Glutamatergic neuron (in vitro differentiated cells): Measurements from ENCODE around the gene PLXND1. TPM values are rescaled to one million over a fixed set of nuclear protein-coding genes. Genes with fewer than 3 reads are reported as not detected.

Experiments
- DNase-seq: peaks from one replicate; pipeline ENCODE4 v3.0.0; 2022
- H3K27ac Mint-ChIP-seq: one replicate; pipeline ENCODE4 v1.8.0; 2020; ENCODE audit warnings: mild to moderate bottlenecking, mixed read lengths, inconsistent platforms; ENCODE audit not compliant: unreplicated experiment
- H3K27me3 Mint-ChIP-seq: one replicate; pipeline ENCODE4 v1.8.0; 2020; ENCODE audit warnings: mild to moderate bottlenecking, moderate library complexity, mixed read lengths, inconsistent platforms; ENCODE audit not compliant: unreplicated experiment
- H3K36me3 Mint-ChIP-seq: one replicate; pipeline ENCODE4 v1.8.0; 2020; ENCODE audit warnings: mild to moderate bottlenecking, mixed read lengths, inconsistent platforms; ENCODE audit not compliant: unreplicated experiment
- H3K4me1 Mint-ChIP-seq: one replicate; pipeline ENCODE4 v1.8.0; 2020; ENCODE audit warnings: mild to moderate bottlenecking, low read depth, mixed read lengths, inconsistent platforms; ENCODE audit not compliant: unreplicated experiment
- H3K4me3 Mint-ChIP-seq: one replicate; pipeline ENCODE4 v1.8.0; 2020; ENCODE audit warnings: mild to moderate bottlenecking, mixed read lengths, inconsistent platforms; ENCODE audit not compliant: unreplicated experiment
- H3K9me3 Mint-ChIP-seq: one replicate; pipeline ENCODE4 v1.8.0; 2020; ENCODE audit warnings: mild to moderate bottlenecking, moderate library complexity, mixed read lengths, inconsistent platforms; ENCODE audit not compliant: unreplicated experiment
- total RNA-seq: library from RNA; stranded (reverse); fragmentation: NEBNext Ultra II Directional; extraction: Animal tissue kit (Norgen Biotek cat#: 25700); gene quantifications from one replicate; pipeline ENCODE4 v1.2.1, GENCODE V29; 2021; ENCODE audit not compliant: unreplicated experiment
- TF ChIP-seq, protein P1 (sequence below): fragments of 200-600 bp; sonication (generic); IDR thresholded peaks from one replicate; pipeline ENCODE4 v1.5.0; 2021; ENCODE audit not compliant: partially characterized antibody, unreplicated experiment

PLXND1 gene
- total RNA-seq, 1 donor from 2014 or later, result 72.2 TPM

DNA sequence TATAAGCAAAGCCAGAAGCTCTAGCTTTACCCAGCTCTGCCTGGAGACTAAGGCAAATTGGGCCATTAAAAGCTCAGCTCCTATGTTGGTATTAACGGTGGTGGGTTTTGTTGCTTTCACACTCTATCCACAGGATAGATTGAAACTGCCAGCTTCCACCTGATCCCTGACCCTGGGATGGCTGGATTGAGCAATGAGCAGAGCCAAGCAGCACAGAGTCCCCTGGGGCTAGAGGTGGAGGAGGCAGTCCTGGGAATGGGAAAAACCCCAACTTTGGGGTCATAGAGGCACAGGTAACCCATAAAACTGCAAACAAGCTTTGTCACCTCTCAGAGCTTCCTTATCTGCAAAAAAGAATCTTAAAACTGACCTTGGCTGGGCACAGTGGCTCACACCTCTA lies 71.4 kb downstream of the PLXND1 start:
- peaks cover 7% of the 10 kb centered on the region for H3K27me3 Mint-ChIP-seq
- H3K27ac Mint-ChIP-seq, result no peak overlapping the region
- H3K36me3 Mint-ChIP-seq, result no peaks in the 10 kb centered on the region
- TF ChIP-seq, protein P1, sequence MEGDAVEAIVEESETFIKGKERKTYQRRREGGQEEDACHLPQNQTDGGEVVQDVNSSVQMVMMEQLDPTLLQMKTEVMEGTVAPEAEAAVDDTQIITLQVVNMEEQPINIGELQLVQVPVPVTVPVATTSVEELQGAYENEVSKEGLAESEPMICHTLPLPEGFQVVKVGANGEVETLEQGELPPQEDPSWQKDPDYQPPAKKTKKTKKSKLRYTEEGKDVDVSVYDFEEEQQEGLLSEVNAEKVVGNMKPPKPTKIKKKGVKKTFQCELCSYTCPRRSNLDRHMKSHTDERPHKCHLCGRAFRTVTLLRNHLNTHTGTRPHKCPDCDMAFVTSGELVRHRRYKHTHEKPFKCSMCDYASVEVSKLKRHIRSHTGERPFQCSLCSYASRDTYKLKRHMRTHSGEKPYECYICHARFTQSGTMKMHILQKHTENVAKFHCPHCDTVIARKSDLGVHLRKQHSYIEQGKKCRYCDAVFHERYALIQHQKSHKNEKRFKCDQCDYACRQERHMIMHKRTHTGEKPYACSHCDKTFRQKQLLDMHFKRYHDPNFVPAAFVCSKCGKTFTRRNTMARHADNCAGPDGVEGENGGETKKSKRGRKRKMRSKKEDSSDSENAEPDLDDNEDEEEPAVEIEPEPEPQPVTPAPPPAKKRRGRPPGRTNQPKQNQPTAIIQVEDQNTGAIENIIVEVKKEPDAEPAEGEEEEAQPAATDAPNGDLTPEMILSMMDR, result no peak
- H3K4me3 Mint-ChIP-seq, result no peak overlapping the region
- peaks cover 8% of the 10 kb centered on the region for H3K4me1 Mint-ChIP-seq
- DNase-seq, result no peak
- peaks cover 5% of the 10 kb centered on the region for H3K9me3 Mint-ChIP-seq

DNA sequence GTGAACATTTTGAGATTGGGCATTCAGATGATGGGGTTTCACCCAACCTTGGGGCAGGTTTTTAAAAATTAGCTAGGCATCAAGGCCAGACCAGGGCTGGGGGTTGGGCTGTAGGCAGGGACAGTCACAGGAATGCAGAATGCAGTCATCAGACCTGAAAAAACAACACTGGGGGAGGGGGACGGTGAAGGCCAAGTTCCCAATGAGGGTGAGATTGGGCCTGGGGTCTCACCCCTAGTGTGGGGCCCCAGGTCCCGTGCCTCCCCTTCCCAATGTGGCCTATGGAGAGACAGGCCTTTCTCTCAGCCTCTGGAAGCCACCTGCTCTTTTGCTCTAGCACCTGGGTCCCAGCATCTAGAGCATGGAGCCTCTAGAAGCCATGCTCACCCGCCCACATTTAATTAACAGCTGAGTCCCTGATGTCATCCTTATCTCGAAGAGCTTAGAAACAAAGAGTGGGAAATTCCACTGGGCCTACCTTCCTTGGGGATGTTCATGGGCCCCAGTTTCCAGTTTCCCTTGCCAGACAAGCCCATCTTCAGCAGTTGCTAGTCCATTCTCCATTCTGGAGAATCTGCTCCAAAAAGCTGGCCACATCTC lies 71.9 kb downstream of the PLXND1 start:
- TF ChIP-seq, protein P1, result no peak
- H3K27me3 Mint-ChIP-seq, result peaks cover 7% of the 10 kb centered on the region
- no peaks in the 10 kb centered on the region for H3K36me3 Mint-ChIP-seq
- DNase-seq, result no peak
- no peak overlapping the region for H3K27ac Mint-ChIP-seq
- peaks cover 6% of the 10 kb centered on the region for H3K4me1 Mint-ChIP-seq
- no peak overlapping the region for H3K4me3 Mint-ChIP-seq
- H3K9me3 Mint-ChIP-seq, result peaks cover 5% of the 10 kb centered on the region

DNA sequence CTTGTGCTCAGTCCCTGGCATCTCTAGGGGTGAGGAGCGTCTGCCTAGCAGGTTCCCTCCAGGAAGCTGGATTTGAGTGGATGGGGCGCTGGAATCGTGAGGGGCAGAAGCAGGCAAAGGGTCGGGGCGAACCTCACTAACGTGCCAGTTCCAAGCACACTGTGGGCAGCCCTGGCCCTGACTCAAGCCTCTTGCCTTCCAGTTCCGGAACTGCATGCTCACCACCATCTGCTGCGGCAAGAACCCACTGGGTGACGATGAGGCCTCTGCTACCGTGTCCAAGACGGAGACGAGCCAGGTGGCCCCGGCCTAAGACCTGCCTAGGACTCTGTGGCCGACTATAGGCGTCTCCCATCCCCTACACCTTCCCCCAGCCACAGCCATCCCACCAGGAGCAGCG lies 73.1 kb downstream of the PLXND1 start:
- Mint-ChIP-seq H3K27ac (no peak overlapping the region), H3K27me3 (peaks cover 7% of the 10 kb centered on the region), H3K4me3 (no peak overlapping the region), H3K9me3 (peaks cover 3% of the 10 kb centered on the region), H3K4me1 (peaks cover 3% of the 10 kb centered on the region), H3K36me3 (no peaks in the 10 kb centered on the region)
- TF ChIP-seq, protein P1, result no peak
- DNase-seq, result no peak

DNA sequence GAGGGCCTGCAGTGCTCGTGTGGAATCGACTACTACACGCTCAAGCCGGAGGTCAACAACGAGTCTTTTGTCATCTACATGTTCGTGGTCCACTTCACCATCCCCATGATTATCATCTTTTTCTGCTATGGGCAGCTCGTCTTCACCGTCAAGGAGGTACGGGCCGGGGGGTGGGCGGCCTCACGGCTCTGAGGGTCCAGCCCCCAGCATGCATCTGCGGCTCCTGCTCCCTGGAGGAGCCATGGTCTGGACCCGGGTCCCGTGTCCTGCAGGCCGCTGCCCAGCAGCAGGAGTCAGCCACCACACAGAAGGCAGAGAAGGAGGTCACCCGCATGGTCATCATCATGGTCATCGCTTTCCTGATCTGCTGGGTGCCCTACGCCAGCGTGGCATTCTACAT lies 74.2 kb downstream of the PLXND1 start:
- H3K9me3 Mint-ChIP-seq, result peaks cover 3% of the 10 kb centered on the region
- H3K36me3 Mint-ChIP-seq, result no peaks in the 10 kb centered on the region
- H3K4me3 Mint-ChIP-seq, result no peak overlapping the region
- peaks cover 7% of the 10 kb centered on the region for H3K27me3 Mint-ChIP-seq
- TF ChIP-seq, protein P1, result no peak
- no peak overlapping the region for H3K27ac Mint-ChIP-seq
- no peak for DNase-seq
- peaks cover 6% of the 10 kb centered on the region for H3K4me1 Mint-ChIP-seq

DNA sequence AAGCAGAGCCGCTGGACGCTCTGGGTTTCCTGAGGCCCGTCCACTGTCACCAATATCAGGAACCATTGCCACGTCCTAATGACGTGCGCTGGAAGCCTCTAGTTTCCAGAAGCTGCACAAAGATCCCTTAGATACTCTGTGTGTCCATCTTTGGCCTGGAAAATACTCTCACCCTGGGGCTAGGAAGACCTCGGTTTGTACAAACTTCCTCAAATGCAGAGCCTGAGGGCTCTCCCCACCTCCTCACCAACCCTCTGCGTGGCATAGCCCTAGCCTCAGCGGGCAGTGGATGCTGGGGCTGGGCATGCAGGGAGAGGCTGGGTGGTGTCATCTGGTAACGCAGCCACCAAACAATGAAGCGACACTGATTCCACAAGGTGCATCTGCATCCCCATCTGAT lies 74.8 kb downstream of the PLXND1 start:
- no peak overlapping the region for H3K27ac Mint-ChIP-seq
- TF ChIP-seq, protein P1, result no peak
- H3K36me3 Mint-ChIP-seq, result no peaks in the 10 kb centered on the region
- no peak overlapping the region for H3K4me3 Mint-ChIP-seq
- peaks cover 3% of the 10 kb centered on the region for H3K9me3 Mint-ChIP-seq
- H3K27me3 Mint-ChIP-seq, result peaks cover 7% of the 10 kb centered on the region
- DNase-seq, result no peak
- peaks cover 6% of the 10 kb centered on the region for H3K4me1 Mint-ChIP-seq
